ENCODE data around the gene LBX1. TPM values are rescaled to one million over a fixed set of nuclear protein-coding genes. Genes with fewer than 3 reads are reported as not detected.

Gene LBX1, protein sequence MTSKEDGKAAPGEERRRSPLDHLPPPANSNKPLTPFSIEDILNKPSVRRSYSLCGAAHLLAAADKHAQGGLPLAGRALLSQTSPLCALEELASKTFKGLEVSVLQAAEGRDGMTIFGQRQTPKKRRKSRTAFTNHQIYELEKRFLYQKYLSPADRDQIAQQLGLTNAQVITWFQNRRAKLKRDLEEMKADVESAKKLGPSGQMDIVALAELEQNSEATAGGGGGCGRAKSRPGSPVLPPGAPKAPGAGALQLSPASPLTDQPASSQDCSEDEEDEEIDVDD
- not detected in 2 replicates for total RNA-seq (2014; rRNA removed; shearing (Covaris generic))

GRCh38 chr10:101229266-101230182, at the start of gene LBX1:
LBX1 (minus strand) TSS chr10:101229463; CDS start chr10:101228815, 648 bp downstream.
- DNase-seq (ENCODE audit: low spot score), result no peak

DNA sequence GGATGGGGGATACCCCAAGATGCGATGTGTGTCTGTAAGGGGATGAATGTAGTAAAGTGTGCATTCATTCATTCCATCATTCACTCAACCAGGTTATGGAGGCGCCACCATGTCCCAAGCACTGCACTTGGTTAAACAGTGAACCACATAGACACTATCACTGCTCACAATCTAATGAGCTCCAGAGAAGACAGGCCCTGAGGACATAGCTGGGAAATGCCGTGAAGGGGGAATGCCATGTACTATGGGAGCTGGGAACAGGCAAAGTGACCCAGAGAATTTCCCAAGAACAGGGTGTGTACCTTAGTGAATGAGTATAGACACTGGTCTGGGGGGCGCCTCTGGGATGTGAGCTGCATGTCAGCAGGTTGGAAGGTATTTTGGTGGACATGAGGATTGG, 44.5 kb upstream of the LBX1 start:
- DNase-seq (ENCODE audit: low spot score), result no peak

- DNase-seq (ENCODE audit: low spot score), result no peak
Observed at GRCh38 chr10:101273330-101273729, 44.1 kb upstream of the LBX1 start.

DNA sequence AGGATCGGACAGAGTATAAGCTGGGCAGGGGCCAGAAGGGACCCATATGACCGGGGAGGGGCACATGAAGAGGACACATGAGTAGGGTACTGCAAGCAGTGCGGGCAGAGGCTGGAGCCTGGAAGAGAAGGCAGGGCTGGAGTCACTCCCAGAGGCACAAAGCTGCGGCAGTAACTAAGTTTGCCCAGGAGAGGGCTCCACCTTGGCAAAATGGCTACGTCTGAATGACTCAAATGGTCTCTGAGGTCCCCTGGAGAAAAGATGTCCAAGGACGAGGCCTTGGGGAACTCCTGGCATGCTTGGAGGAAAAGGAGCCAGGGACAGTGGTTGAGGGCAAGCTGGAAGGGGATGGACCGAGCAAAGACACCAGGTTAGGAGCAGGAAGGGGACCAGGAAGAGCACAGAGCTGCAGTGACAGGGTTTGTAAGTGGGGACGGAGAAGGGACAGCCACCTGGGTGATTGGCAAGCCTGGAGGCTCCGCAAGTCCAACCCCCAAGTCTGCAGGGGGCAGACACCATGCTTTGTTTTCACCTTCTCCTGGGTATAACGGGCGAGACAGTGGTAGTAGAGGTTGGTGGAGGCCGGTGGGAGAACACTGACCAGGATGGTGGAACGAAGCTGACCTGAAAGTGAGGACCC, 43.1 kb upstream of the LBX1 start:
- peak; percentile 77 for DNase-seq (ENCODE audit: low spot score)

GRCh38 chr10:101270763-101271162, 41.5 kb upstream of the LBX1 start:
- no peak for DNase-seq (ENCODE audit: low spot score)

DNA sequence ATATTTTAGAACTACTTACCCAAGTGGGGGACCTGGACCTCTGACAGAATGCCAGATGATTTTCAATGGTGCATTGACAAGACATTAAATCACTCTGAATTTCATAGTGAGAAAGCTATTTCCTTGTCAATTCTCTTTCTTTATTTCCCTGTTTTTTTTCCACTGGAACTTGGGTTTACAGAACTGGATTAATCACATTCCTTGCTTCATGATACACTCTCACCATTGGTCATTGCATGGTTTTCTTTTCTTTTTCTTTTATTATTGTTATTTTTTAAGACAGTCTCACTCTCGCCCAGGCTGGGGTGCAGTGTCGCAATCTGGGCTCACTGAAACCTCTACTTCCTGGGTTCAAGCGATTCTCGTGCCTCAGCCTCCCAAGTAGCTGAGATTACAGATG, 38.5 kb upstream of the LBX1 start:
- DNase-seq (ENCODE audit: low spot score), result no peak

- no peak for DNase-seq (ENCODE audit: low spot score)
Observed at GRCh38 chr10:101267290-101267680, 38.0 kb upstream of the LBX1 start.

DNA sequence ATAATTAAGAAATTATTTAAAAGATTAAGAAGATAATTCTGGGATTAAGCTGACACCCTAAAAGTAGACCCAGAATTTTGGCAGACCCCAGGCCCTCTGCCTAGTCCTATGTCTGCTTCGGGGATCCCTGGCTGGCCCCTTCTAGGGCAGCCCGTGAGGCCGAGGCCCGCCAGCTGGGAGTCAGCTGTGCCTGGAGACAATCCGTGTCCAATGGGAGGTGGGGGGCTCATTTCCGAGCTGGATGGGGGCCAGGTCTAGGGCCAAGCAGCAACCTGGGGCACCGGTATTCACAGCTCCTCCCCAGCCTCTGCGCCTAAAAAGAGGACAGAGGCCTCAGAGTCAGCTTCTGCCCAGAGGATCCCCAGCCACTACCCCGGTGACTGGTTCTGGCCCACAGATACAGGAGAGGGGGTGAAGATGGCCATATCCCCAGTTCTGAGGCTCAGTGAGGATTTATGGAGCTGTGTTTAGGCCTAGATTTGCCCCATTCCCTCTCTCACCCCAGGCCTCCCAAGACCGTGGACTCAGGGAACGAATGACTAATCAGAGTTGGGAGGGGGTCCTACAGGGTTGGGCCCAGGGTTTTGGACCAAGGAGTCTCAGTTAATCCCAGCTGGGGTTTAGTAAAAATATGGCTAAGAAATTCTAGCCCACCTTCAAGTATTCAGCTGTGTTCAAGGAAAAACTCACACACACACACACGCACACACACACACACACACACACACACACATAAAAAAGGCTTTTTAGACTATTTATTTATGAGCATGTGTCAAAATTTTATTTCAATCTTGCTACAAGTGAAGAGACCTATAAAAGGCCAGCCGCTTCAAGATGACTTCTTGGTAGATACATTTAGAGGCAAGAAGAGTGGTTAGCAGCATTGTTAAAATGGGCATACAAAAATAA, 37.4 kb upstream of the LBX1 start:
- no peak for DNase-seq (ENCODE audit: low spot score)

GRCh38 chr10:101263150-101263752, 34.0 kb upstream of the LBX1 start:
- no peak for DNase-seq (ENCODE audit: low spot score)

DNA sequence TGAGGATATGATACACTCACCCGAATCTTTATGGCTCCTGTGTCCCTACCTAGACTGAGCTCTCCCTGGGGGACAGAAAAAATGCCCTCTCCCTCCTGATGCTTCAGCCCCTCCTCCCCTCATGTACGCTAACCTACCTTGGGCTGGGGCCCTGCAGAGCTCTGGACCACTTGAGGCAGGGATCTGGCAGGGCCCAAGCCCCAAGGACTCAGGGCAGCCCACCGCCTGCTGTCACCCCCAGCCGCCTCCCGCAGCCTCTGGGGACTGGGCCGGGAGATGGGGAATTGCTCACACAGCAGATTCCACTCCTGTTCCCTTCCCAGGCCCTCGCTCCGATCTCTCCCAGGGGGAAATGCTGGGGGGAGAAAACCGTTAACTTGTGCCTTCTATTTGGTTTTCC, 32.9 kb upstream of the LBX1 start:
- no peak for DNase-seq (ENCODE audit: low spot score)

GRCh38 chr10:101261702-101262101, 32.4 kb upstream of the LBX1 start:
- DNase-seq (ENCODE audit: low spot score), result no peak

DNA sequence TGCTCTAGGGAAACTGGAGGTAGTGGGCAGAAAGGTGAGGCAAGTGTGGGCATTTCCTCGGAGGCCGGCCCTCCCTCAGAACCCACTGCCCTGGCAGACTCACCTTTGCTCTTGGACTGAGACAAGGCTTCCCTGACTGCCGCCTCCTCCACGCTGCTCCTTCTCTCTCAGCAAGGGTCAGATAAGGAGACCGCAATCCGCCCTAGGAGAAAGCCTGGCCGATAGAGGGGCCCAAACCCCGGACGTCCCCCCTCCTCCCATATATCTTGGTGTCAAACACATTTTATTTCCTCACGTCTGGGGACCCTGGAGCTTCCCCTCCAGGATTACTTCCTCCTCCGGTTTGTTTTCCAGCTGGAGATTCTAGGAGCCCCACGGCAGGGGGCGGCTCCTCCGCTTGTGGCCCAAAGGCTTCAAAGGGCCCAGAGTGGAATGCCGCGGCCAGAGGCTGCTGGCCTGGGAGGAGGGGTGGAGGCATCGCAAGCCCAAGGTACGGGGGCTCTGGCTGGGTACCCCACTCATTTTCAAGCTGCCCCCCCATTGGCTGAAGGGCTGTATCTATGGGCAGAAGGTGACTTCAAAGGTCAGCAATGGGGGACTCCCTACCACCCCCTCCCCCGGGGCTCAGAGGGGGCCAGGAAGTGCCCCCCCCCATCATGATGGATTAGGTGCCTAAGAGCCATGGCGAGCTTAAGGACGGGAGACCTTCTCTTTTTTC, 31.7 kb upstream of the LBX1 start:
- no peak for DNase-seq (ENCODE audit: low spot score)

- DNase-seq (ENCODE audit: low spot score), result peak; percentile 67
Observed at GRCh38 chr10:101258179-101258885, 29.1 kb upstream of the LBX1 start.

DNA sequence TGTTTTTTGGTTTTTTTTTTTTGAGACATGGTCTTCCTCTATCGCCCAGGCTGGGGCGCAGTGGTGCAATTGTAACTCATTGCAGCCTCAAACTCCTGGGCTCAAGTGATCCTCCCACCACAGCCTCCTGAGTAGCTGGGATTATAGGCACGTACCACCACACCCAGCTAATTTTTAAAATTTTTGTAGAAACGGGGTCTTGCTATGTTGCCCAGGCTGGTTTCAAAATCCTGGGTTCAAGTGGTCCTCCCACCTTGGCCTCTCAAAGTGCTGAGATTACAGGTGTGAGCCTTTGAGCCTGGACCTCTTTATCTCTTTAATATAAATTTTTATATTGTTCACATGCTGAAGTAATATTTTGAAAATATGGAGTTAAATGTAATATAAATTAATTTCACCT, 28.2 kb upstream of the LBX1 start:
- DNase-seq (ENCODE audit: low spot score), result no peak

- no peak for DNase-seq (ENCODE audit: low spot score)
Observed at GRCh38 chr10:101257084-101257483, 27.8 kb upstream of the LBX1 start.

- DNase-seq (ENCODE audit: low spot score), result no peak
Observed at GRCh38 chr10:101256387-101256786, 27.1 kb upstream of the LBX1 start.

DNA sequence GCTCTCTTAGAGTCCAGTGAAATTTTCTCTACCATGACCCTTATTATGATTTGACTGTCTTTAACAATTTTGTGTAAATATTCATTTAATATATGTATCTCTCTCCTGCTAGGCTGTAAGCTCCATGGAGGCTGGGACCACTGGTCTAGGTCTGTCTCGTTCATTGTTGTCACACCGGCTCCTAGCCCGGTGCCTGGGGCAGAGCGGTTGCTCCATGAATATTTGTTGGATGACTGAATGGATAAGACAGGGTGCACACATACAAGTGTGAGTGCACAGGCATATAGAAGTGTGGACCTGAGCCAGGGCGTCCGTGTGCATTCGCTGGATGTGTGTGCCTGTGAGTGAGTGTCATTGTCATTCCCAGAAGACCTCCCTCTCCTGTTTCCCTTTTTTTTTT, 20.9 kb upstream of the LBX1 start:
- DNase-seq (ENCODE audit: low spot score), result no peak

DNA sequence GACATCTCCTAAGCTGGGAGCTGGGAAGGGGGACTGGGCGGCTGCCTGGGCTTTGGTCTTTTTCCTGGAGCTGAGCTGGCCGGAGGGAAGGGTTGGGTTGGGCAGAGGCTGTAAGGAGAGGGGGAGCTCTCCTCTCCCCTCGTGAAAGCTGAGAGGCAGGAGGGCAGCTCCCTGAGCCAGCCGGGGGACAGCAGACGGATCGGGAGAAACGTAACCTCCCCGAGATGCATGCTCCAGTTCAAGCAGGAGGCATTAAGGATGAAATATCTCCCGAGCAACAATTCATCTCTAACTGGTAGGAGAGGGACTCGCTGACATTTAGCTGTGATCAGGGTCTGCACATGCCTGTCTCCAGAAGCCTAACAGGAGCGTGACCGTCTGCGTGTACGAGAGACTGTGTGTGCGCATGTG, 19.9 kb upstream of the LBX1 start:
- no peak for DNase-seq (ENCODE audit: low spot score)

DNA sequence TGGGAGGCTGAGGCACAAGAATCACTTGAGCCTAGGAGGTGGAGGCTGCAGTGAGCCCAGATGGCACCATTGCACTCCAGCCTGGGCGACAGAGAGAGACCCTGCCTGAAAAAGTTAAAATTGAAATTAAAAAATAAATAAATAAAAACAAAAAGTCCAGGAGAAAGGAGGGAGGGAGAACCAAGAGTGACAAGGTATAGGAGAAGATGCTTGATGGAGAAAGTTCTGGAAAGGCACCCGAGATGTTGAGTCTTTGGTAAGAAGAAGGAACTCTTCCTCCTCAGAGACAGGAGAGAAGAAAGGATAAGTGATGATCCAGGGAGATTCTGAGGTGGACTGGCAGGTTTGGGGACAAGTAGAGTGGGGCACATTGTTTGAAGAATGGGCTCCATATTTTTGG, 17.4 kb upstream of the LBX1 start:
- DNase-seq (ENCODE audit: low spot score), result no peak

Measured in HT-29 (cell line).